ENCODE measurements around the gene KRTAP23-1.

The KRTAP23-1 gene

GRCh38 chr21:30340714-30341573 is 7.5 kb downstream of the KRTAP23-1 start:
- Histone ChIP-seq H2AFZ (ENCODE audit: low read length, unreplicated experiment) (no peak overlapping the region), H3K27me3 (ENCODE audit: insufficient read depth, low read length) (no peaks in the 10 kb centered on the region), H3K36me3 (ENCODE audit: insufficient read depth, low read length) (no peaks in the 10 kb centered on the region), H3K27ac (ENCODE audit: low read depth, low read length) (no peak overlapping the region), H3K4me1 (ENCODE audit: control insufficient read depth, insufficient read depth, low read length, unreplicated experiment) (no peaks in the 10 kb centered on the region), H3K4me3 (ENCODE audit: low read depth, low read length) (no peak overlapping the region), H3K79me2 (ENCODE audit: control insufficient read depth, insufficient read depth, low read length, unreplicated experiment) (no peaks in the 10 kb centered on the region)

GRCh38 chr21:30338717-30339116 is 9.7 kb downstream of the KRTAP23-1 start:
- Histone ChIP-seq H3K36me3 (ENCODE audit: insufficient read depth, low read length) (no peaks in the 10 kb centered on the region), H3K4me1 (ENCODE audit: control insufficient read depth, insufficient read depth, low read length, unreplicated experiment) (no peaks in the 10 kb centered on the region), H3K27ac (ENCODE audit: low read depth, low read length) (no peak overlapping the region), H3K4me3 (ENCODE audit: low read depth, low read length) (no peak overlapping the region), H2AFZ (ENCODE audit: low read length, unreplicated experiment) (no peak overlapping the region), H3K27me3 (ENCODE audit: insufficient read depth, low read length) (no peaks in the 10 kb centered on the region), H3K79me2 (ENCODE audit: control insufficient read depth, insufficient read depth, low read length, unreplicated experiment) (no peaks in the 10 kb centered on the region)

GRCh38 chr21:30337772-30338171 is 10.6 kb downstream of the KRTAP23-1 start:
- Histone ChIP-seq H3K27me3 (ENCODE audit: insufficient read depth, low read length) (no peaks in the 10 kb centered on the region), H2AFZ (ENCODE audit: low read length, unreplicated experiment) (no peak overlapping the region), H3K79me2 (ENCODE audit: control insufficient read depth, insufficient read depth, low read length, unreplicated experiment) (no peaks in the 10 kb centered on the region), H3K36me3 (ENCODE audit: insufficient read depth, low read length) (no peaks in the 10 kb centered on the region), H3K4me1 (ENCODE audit: control insufficient read depth, insufficient read depth, low read length, unreplicated experiment) (no peaks in the 10 kb centered on the region), H3K4me3 (ENCODE audit: low read depth, low read length) (no peak overlapping the region), H3K27ac (ENCODE audit: low read depth, low read length) (no peak overlapping the region)

DNA sequence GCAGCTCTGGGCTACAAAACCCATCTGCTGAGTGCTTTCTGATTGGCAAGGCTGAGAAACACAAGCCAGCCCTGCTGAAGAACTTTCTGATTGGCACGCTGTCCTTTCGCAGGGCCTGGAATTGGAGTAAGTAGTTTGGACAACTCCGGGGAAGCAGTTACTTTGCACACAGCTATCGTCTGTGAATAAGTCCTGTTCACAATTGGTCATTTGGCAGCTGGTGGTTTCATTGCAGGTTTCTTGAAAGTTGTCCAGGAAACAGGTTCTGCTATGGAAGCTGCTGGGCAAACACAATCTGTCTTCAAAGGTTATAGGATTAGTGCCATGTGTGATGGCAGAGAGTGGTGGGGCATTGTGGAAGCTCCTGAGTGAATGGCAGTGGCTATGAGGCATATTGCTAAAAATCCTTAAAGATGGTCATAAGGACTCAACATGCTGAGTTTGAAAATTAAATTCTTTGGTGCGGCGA is 11.1 kb downstream of the KRTAP23-1 start, which contains the start of gene KRTAP27-1:
TSS of gene KRTAP27-1 (minus strand) at position 419 of the 469 bp plus-strand sequence. CDS start at position 393, 26 bp downstream.
- H3K79me2 ChIP-seq (ENCODE audit: control insufficient read depth, insufficient read depth, low read length, unreplicated experiment), result no peaks in the 10 kb centered on the region
- no peaks in the 10 kb centered on the region for H3K36me3 ChIP-seq (ENCODE audit: insufficient read depth, low read length)
- H3K4me3 ChIP-seq (ENCODE audit: low read depth, low read length), result no peak within 1 kb of the TSS
- H2AFZ ChIP-seq (ENCODE audit: low read length, unreplicated experiment), result no peak within 1 kb of the TSS
- no peaks in the 10 kb centered on the region for H3K4me1 ChIP-seq (ENCODE audit: control insufficient read depth, insufficient read depth, low read length, unreplicated experiment)
- no peaks in the 10 kb centered on the region for H3K27me3 ChIP-seq (ENCODE audit: insufficient read depth, low read length)
- H3K27ac ChIP-seq (ENCODE audit: low read depth, low read length), result no peak within 1 kb of the TSS

- H3K79me2 ChIP-seq (ENCODE audit: control insufficient read depth, insufficient read depth, low read length, unreplicated experiment), result no peaks in the 10 kb centered on the region
- H3K4me3 ChIP-seq (ENCODE audit: low read depth, low read length), result no peak overlapping the region
- no peaks in the 10 kb centered on the region for H3K4me1 ChIP-seq (ENCODE audit: control insufficient read depth, insufficient read depth, low read length, unreplicated experiment)
- no peak overlapping the region for H3K27ac ChIP-seq (ENCODE audit: low read depth, low read length)
- no peaks in the 10 kb centered on the region for H3K36me3 ChIP-seq (ENCODE audit: insufficient read depth, low read length)
- H2AFZ ChIP-seq (ENCODE audit: low read length, unreplicated experiment), result no peak overlapping the region
- H3K27me3 ChIP-seq (ENCODE audit: insufficient read depth, low read length), result no peaks in the 10 kb centered on the region
Measured at GRCh38 chr21:30336596-30336995, 11.8 kb downstream of the KRTAP23-1 start.

DNA sequence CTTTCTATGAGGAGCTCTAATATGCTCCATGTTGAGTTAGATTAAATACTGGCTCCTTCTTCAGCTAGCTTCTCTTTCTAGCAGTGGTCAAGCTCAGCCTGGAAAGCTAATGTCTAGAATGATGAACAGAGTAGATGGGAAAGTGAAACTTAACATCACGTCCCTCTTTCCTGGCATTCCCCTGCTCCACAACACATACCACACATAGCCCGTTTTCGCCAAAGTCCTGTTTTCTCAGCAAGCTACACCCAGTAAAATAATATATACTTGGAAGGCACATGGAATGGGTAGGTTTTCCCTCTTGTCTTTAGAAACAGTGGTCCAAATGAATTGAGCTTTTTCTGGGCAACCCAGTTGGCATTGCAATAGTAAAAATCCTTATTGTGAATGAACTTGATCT is 14.7 kb downstream of the KRTAP23-1 start:
- Histone ChIP-seq H3K79me2 (ENCODE audit: control insufficient read depth, insufficient read depth, low read length, unreplicated experiment) (no peaks in the 10 kb centered on the region), H3K4me3 (ENCODE audit: low read depth, low read length) (peak overlapping the region; percentile 8; the same call in 1 of the 2 replicates), H3K4me1 (ENCODE audit: control insufficient read depth, insufficient read depth, low read length, unreplicated experiment) (no peaks in the 10 kb centered on the region), H3K27ac (ENCODE audit: low read depth, low read length) (no peak overlapping the region), H2AFZ (ENCODE audit: low read length, unreplicated experiment) (no peak overlapping the region), H3K27me3 (ENCODE audit: insufficient read depth, low read length) (no peaks in the 10 kb centered on the region), H3K36me3 (ENCODE audit: insufficient read depth, low read length) (no peaks in the 10 kb centered on the region)

GRCh38 chr21:30332681-30333080 is 15.7 kb downstream of the KRTAP23-1 start:
- no peaks in the 10 kb centered on the region for H3K79me2 ChIP-seq (ENCODE audit: control insufficient read depth, insufficient read depth, low read length, unreplicated experiment)
- H2AFZ ChIP-seq (ENCODE audit: low read length, unreplicated experiment), result no peak overlapping the region
- H3K27me3 ChIP-seq (ENCODE audit: insufficient read depth, low read length), result no peaks in the 10 kb centered on the region
- H3K4me1 ChIP-seq (ENCODE audit: control insufficient read depth, insufficient read depth, low read length, unreplicated experiment), result no peaks in the 10 kb centered on the region
- H3K4me3 ChIP-seq (ENCODE audit: low read depth, low read length), result no peak overlapping the region
- H3K27ac ChIP-seq (ENCODE audit: low read depth, low read length), result no peak overlapping the region
- no peaks in the 10 kb centered on the region for H3K36me3 ChIP-seq (ENCODE audit: insufficient read depth, low read length)

GRCh38 chr21:30329203-30329875 is 19.1 kb downstream of the KRTAP23-1 start:
- Histone ChIP-seq H3K4me3 (ENCODE audit: low read depth, low read length) (no peak overlapping the region), H2AFZ (ENCODE audit: low read length, unreplicated experiment) (no peak overlapping the region), H3K27ac (ENCODE audit: low read depth, low read length) (no peak overlapping the region), H3K36me3 (ENCODE audit: insufficient read depth, low read length) (no peaks in the 10 kb centered on the region), H3K4me1 (ENCODE audit: control insufficient read depth, insufficient read depth, low read length, unreplicated experiment) (no peaks in the 10 kb centered on the region), H3K79me2 (ENCODE audit: control insufficient read depth, insufficient read depth, low read length, unreplicated experiment) (no peaks in the 10 kb centered on the region), H3K27me3 (ENCODE audit: insufficient read depth, low read length) (no peaks in the 10 kb centered on the region)

GRCh38 chr21:30326390-30326789 is 22.0 kb downstream of the KRTAP23-1 start:
- Histone ChIP-seq H3K4me1 (ENCODE audit: control insufficient read depth, insufficient read depth, low read length, unreplicated experiment) (no peaks in the 10 kb centered on the region), H2AFZ (ENCODE audit: low read length, unreplicated experiment) (no peak overlapping the region)

DNA sequence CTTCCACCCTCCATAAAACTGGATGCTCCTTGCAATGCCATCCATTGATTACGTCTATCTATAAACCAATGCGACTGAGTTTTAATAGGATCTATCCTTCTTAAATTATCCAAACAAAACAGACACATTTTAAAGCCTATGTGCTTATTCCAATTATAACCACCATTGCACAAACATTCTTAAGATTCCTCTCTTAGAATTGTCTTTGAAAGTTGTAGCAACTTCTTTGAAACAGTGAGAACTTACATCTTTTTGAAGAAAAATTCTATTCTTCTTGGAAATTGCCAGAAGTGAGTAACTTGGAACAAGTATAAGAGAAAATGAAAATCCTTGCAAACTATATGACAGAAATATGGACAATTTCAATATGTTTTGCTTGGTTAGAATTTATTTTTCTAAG is 28.2 kb downstream of the KRTAP23-1 start, which contains the start of gene KRTAP26-1:
TSS of gene KRTAP26-1 (minus strand) at position 101 of the 400 bp plus-strand sequence. CDS start 280 bp downstream, outside the sequence.
- H3K4me3 ChIP-seq (ENCODE audit: low read depth, low read length), result no peak within 1 kb of the TSS
- H3K27ac ChIP-seq (ENCODE audit: low read depth, low read length), result no peak within 1 kb of the TSS

More at GRCh38 chr21:30326390-30326789, 22.0 kb downstream of the KRTAP23-1 start:
- Histone ChIP-seq H3K4me3 (ENCODE audit: low read depth, low read length) (no peak overlapping the region), H3K27me3 (ENCODE audit: insufficient read depth, low read length) (no peaks in the 10 kb centered on the region), H3K79me2 (ENCODE audit: control insufficient read depth, insufficient read depth, low read length, unreplicated experiment) (no peaks in the 10 kb centered on the region), H3K36me3 (ENCODE audit: insufficient read depth, low read length) (no peaks in the 10 kb centered on the region), H3K27ac (ENCODE audit: low read depth, low read length) (no peak overlapping the region)

More for the DNA sequence above, 28.2 kb downstream of the KRTAP23-1 start, which contains the start of gene KRTAP26-1:
- H3K4me1 ChIP-seq (ENCODE audit: control insufficient read depth, insufficient read depth, low read length, unreplicated experiment), result no peaks in the 10 kb centered on the region
- no peaks in the 10 kb centered on the region for H3K36me3 ChIP-seq (ENCODE audit: insufficient read depth, low read length)
- H3K79me2 ChIP-seq (ENCODE audit: control insufficient read depth, insufficient read depth, low read length, unreplicated experiment), result no peaks in the 10 kb centered on the region
- no peak within 1 kb of the TSS for H2AFZ ChIP-seq (ENCODE audit: low read length, unreplicated experiment)
- H3K27me3 ChIP-seq (ENCODE audit: insufficient read depth, low read length), result no peaks in the 10 kb centered on the region; the same call in 1 of the 2 replicates
